ENCODE data around the gene NKTR.

- no peak for TF ChIP-seq EZH2 (IDR thresholded peaks at IDR 0.05; ENCODE audit: insufficient read depth, poor library complexity, severe bottlenecking)
- no peak for TF ChIP-seq EZH2phosphoT487 (IDR thresholded peaks at IDR 0.05; ENCODE audit: insufficient read depth, low read depth)
Observed at GRCh38 chr3:42557854-42558253, 42.6 kb upstream of the NKTR start.

Measured in GM23248 (cell line).